Activated B cell treated with CpG ODN at 0.5 μM for 24 hours (primary cell): ENCODE data around the gene TFR2. TPM values are rescaled to one million over a fixed set of nuclear protein-coding genes. Genes with fewer than 3 reads are reported as not detected.

Source experiments
- ATAC-seq: fragments of 200-7000 bp; cut with Tn5 transposase; one replicate; pipeline ENCODE4 v1.10.0; 2021; ENCODE audit warnings: low read depth, mild to moderate bottlenecking, moderate library complexity
- CTCF ChIA-PET: fragments of 350-600 bp; sonication (Branson Sonifier 250); formaldehyde crosslinking; loops from one replicate; lab custom pipeline; 2021; ENCODE audit warnings: antibody characterized with exemption; lab: Charles Lee
- POLR2A ChIA-PET: fragments of 350-600 bp; sonication (Branson Sonifier 250); formaldehyde crosslinking; loops from one replicate; lab custom pipeline; 2021; ENCODE audit warnings: antibody characterized with exemption; lab: Charles Lee
- DNase-seq: peaks from one replicate; pipeline ENCODE4 v3.0.0; 2022
- H3K27ac Mint-ChIP-seq: one replicate; pipeline ENCODE4 v1.8.0; 2020; ENCODE audit warnings: mixed read lengths
- H3K27me3 Mint-ChIP-seq: one replicate; pipeline ENCODE4 v1.8.0; 2021; ENCODE audit warnings: mixed read lengths
- H3K36me3 Mint-ChIP-seq: one replicate; pipeline ENCODE4 v1.8.0; 2021; ENCODE audit warnings: low read depth, mixed read lengths
- H3K4me1 Mint-ChIP-seq: one replicate; pipeline ENCODE4 v1.8.0; 2021; ENCODE audit warnings: mixed read lengths
- H3K4me3 Mint-ChIP-seq: one replicate; pipeline ENCODE4 v1.8.0; 2020; ENCODE audit warnings: mild to moderate bottlenecking, mixed read lengths
- H3K9me3 Mint-ChIP-seq: one replicate; pipeline ENCODE4 v1.8.0; 2020; ENCODE audit warnings: mixed read lengths
- intact Hi-C: fragments of 100-400 bp; cut with micrococcal nuclease; formaldehyde crosslinking; loops from one replicate; pipeline ENCODE4 v1.15.1; 2024
- total RNA-seq: library from RNA; stranded (reverse); gene quantifications from 2 replicates; pipeline ENCODE4 v1.2.3, GENCODE V29; 2022
- TF ChIP-seq, protein P1 (sequence below): fragments of 200-600 bp; IDR thresholded peaks from one replicate; pipeline ENCODE4 v1.8.0; 2022; ENCODE audit warnings: antibody characterized with exemption, mild to moderate bottlenecking

Gene TFR2
- total RNA-seq, 1 donor from 2014 or later: 7.5 TPM

DNA sequence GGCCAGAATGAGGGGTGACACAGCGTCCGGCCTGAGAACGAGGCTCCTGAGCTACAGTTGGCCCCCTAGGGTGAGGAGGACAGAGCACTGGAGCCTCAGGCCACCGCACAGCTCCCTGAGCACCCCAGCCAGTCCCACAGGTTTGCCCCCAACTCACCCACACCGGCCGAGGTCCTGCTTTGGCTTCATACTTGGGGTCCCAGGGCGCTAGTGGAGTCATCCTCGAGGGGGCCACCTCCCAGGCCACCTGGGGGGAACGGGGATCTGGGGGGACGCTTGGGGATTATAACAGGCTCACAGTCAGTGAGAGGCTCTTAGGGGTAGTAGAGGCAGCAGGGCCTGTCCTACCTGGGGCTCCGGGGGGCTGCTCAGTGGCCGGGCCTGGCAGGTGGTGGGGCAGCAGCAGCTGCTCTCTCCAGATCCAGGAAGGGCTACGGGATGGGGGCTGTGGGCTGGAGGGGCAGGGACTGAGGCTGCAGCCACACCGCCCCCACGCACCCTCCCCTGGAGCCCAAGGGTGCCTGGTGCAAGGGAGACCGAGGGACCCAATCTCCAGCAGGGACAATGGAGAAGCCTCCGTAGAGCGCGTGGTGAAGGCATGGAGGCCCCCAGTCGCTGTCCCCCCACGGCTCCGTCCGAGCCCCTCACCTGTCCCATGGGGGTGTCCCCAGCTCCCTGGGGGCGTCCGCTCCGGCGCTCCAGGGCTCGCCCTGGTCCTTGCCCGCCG is 68.2 kb downstream of the TFR2 start:
- intact Hi-C loops: no loop called here
- Mint-ChIP-seq H3K4me3 (no peak overlapping the region), H3K27me3 (no peaks in the 10 kb centered on the region), H3K27ac (no peak overlapping the region), H3K4me1 (peaks cover 32% of the 10 kb centered on the region), H3K9me3 (no peaks in the 10 kb centered on the region), H3K36me3 (peaks cover 35% of the 10 kb centered on the region)
- DNase-seq: no peak
- TF ChIP-seq, protein P1, sequence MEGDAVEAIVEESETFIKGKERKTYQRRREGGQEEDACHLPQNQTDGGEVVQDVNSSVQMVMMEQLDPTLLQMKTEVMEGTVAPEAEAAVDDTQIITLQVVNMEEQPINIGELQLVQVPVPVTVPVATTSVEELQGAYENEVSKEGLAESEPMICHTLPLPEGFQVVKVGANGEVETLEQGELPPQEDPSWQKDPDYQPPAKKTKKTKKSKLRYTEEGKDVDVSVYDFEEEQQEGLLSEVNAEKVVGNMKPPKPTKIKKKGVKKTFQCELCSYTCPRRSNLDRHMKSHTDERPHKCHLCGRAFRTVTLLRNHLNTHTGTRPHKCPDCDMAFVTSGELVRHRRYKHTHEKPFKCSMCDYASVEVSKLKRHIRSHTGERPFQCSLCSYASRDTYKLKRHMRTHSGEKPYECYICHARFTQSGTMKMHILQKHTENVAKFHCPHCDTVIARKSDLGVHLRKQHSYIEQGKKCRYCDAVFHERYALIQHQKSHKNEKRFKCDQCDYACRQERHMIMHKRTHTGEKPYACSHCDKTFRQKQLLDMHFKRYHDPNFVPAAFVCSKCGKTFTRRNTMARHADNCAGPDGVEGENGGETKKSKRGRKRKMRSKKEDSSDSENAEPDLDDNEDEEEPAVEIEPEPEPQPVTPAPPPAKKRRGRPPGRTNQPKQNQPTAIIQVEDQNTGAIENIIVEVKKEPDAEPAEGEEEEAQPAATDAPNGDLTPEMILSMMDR: no peak
- CTCF ChIA-PET: no interaction called here
- no peak for ATAC-seq
- POLR2A ChIA-PET: interaction anchor here (0.5 to 0.6 kb wide), 2 partner anchors 18 to 46 kb away, joined by 3 to 5 read pairs; no protein-coding TSS in a partner anchor

DNA sequence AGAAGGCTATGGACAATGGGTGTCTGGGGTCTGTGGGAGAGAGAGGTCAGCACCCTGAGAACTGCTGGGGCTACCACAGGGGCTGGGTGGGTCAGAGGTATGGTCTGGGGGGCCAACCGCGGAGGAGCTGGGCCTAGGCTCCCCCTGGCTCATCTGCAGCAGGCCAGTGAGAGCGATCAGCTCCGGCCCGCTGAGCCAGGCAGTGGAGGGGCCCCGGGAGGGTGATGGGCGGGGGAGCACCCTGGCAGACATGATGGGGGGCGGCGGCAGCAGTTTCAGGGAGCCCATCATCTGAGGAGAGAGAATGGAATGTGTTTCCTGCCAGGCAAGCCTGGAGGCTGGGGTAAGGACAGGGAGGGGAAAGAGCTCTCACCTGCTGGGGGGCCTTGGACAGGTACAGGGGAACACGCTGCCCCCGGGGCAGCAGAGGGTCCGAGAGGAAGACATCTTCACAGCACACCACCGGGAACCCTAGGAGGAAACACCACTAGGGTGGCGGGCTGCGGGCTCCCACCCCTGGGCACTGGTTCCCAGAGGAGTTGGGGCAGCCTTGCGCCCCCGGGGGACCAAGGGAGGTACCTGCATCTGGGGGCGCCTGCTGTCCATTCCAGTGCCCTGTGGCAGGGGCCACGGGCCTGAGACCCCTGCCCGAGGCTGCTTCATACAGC is 68.9 kb downstream of the TFR2 start:
- no peak for DNase-seq
- TF ChIP-seq, protein P1: no peak
- H3K36me3 Mint-ChIP-seq: peaks cover 35% of the 10 kb centered on the region
- ChIA-PET CTCF (no interaction called here), POLR2A (interaction anchor here (0.6 kb wide), 1 partner anchor 47 kb away, joined by 3 read pairs; no protein-coding TSS in a partner anchor)
- H3K27ac Mint-ChIP-seq: no peak overlapping the region
- ATAC-seq: no peak
- H3K4me3 Mint-ChIP-seq: no peak overlapping the region
- H3K4me1 Mint-ChIP-seq: peaks cover 39% of the 10 kb centered on the region
- intact Hi-C loops: no loop called here
- no peaks in the 10 kb centered on the region for H3K27me3 Mint-ChIP-seq
- no peaks in the 10 kb centered on the region for H3K9me3 Mint-ChIP-seq

DNA sequence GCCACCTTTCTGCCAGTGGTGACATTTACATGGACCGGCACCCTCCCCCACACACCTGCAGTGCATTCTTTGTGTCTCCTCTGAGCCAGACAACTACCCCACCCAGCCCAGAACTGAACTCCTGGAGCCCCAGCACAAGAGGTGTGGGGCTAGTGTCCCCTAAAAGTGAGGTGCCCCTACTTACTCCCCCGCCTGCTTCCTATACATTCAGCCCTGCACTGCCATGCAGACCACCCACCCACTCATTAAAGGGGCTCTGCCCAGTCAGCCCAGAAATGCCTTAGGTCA is 69.6 kb downstream of the TFR2 start:
- Mint-ChIP-seq H3K27ac (no peak overlapping the region), H3K4me1 (peaks cover 42% of the 10 kb centered on the region), H3K9me3 (no peaks in the 10 kb centered on the region), H3K4me3 (no peak overlapping the region), H3K36me3 (peaks cover 33% of the 10 kb centered on the region), H3K27me3 (no peaks in the 10 kb centered on the region)
- ChIA-PET POLR2A (interaction anchor here (0.9 to 1.9 kb wide), 3 partner anchors 10 to 15 kb away, joined by 5 to 13 read pairs (median 11); partner anchors contain the start of genes FBXO24 and LRCH4), CTCF (interaction anchor here (0.6 to 1.6 kb wide), 3 partner anchors 12 to 63 kb away, joined by 3 to 5 read pairs (median 3); no protein-coding TSS in a partner anchor)
- DNase-seq (no peak), ATAC-seq (no peak)
- intact Hi-C loops: no loop called here
- TF ChIP-seq, protein P1: no peak

DNA sequence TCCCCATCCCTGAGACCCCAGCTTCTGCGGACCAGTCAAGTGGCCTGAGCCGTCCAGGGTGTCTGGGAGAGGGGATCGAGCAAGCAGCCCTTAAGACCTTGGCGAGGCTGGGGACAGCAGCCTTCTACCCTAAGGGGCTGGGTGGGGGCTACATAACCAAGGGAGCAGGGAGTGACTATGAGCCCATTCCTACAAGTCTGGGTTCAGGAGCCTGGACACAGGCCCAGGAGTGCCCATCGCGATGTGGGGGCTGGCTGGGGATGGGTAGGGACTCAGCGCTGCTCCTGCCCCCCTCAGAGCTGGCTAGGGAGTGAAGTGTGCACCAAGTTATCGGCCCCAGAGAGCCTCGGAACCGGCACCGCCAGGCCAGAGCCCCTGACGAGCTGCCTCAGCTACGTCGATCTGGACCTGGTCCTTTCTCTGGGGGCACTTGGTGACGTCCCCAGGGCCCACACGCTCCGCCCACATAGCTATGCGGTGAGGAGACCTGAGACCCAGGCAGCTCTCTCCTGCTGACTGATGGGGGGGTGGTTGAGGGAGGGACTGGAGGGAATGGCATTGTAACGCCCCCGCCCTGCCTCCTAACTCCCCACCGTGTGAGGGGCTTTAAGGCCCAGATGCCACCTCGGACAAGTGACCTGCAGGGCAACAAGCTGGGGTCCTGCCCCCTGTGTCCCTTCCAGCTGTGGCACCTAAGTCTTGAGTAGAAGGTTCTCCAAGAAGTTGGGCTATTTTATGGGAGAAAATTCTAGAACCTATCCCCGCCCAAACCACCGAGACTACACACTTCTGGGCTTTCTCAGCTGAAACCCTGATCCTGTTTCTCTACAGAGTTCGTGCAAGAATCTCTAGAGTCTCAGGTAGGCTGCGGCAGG is 70.2 kb downstream of the TFR2 start:
- TF ChIP-seq, protein P1: no peak
- DNase-seq (no peak), ATAC-seq (no peak)
- Mint-ChIP-seq H3K9me3 (no peaks in the 10 kb centered on the region), H3K4me3 (peak overlapping the region; percentile 19), H3K36me3 (peaks cover 28% of the 10 kb centered on the region), H3K27ac (no peak overlapping the region), H3K27me3 (no peaks in the 10 kb centered on the region), H3K4me1 (peaks cover 42% of the 10 kb centered on the region)
- ChIA-PET POLR2A (interaction anchor here (0.9 to 1.9 kb wide), 4 partner anchors 11 to 28 kb away, joined by 5 to 13 read pairs (median 8); partner anchors contain the start of genes FBXO24 and LRCH4), CTCF (interaction anchor here (0.6 to 1.6 kb wide), 3 partner anchors 12 to 63 kb away, joined by 3 to 5 read pairs (median 3); no protein-coding TSS in a partner anchor)
- intact Hi-C loops: no loop called here

Other genes starting within 250 kb of the TFR2 start
- gene ZCWPW1, start 212.8 kb downstream of the TFR2 start, total RNA-seq: 10.8 and 15.2 TPM in 2 replicates
- gene MEPCE, start 211.7 kb downstream of the TFR2 start, total RNA-seq: 61.0 and 65.5 TPM in 2 replicates
- gene PPP1R35, start 205.1 kb downstream of the TFR2 start, total RNA-seq: 41.2 and 45.0 TPM in 2 replicates
- gene SPACDR, start 177.3 kb downstream of the TFR2 start, total RNA-seq: 2.3 and 2.7 TPM in 2 replicates
- 60.2 and 68.7 TPM in 2 replicates for gene TSC22D4, start 162.3 kb downstream of the TFR2 start, total RNA-seq
- gene NYAP1, start 157.6 kb downstream of the TFR2 start, total RNA-seq: not detected in 2 replicates
- gene AGFG2, start 102.3 kb downstream of the TFR2 start, total RNA-seq: 9.5 and 10.8 TPM in 2 replicates
- gene SAP25, start 67.7 kb downstream of the TFR2 start, total RNA-seq: 13.8 and 24.1 TPM in 2 replicates
- 137 and 174 TPM in 2 replicates for gene LRCH4, start 55.4 kb downstream of the TFR2 start, total RNA-seq
- gene FBXO24, start 55.2 kb downstream of the TFR2 start, total RNA-seq: 0.29 and 1.9 TPM in 2 replicates
- 5.4 and 5.8 TPM in 2 replicates for gene PCOLCE, start 39.2 kb downstream of the TFR2 start, total RNA-seq
- gene MOSPD3, start 29.0 kb downstream of the TFR2 start, total RNA-seq: 10.5 and 11.9 TPM in 2 replicates
- not detected in 2 replicates for gene ACTL6B, start 14.9 kb upstream of the TFR2 start, total RNA-seq
- gene GNB2, start 32.2 kb upstream of the TFR2 start, total RNA-seq: 129 and 132 TPM in 2 replicates
- 66.5 and 76.6 TPM in 2 replicates for gene GIGYF1, start 52.7 kb upstream of the TFR2 start, total RNA-seq
- 21.5 and 21.7 TPM in 2 replicates for gene POP7, start 64.6 kb upstream of the TFR2 start, total RNA-seq
- not detected in 2 replicates for gene EPO, start 78.9 kb upstream of the TFR2 start, total RNA-seq
- not detected in 2 replicates for gene ZAN, start 92.0 kb upstream of the TFR2 start, total RNA-seq
- gene EPHB4, start 186.0 kb upstream of the TFR2 start, total RNA-seq: 2.5 and 4.1 TPM in 2 replicates
- gene SLC12A9, start 211.2 kb upstream of the TFR2 start, total RNA-seq: 48.0 and 48.9 TPM in 2 replicates
- gene TRIP6, start 225.8 kb upstream of the TFR2 start, total RNA-seq: 12.6 and 16.9 TPM in 2 replicates
- 229 and 244 TPM in 2 replicates for gene SRRT, start 233.6 kb upstream of the TFR2 start, total RNA-seq
- 3.4 and 4.5 TPM in 2 replicates for gene UFSP1, start 248.2 kb upstream of the TFR2 start, total RNA-seq